A549 (cell line): ENCODE data around the gene CXADR. TPM values are rescaled to one million over a fixed set of nuclear protein-coding genes. Genes with fewer than 3 reads are reported as not detected.

Experiments
- ATAC-seq, 2 experiments: fragments of 200-7000 bp in 1 of 2; fragments of >200 bp in 1 of 2; cut with Nextera tagmentation in 1 of 2; cut with Tn5 transposase in 1 of 2; 3 replicates each; pipeline versions ENCODE4 v1.8.0 to v1.9.1; 2018 to 2020; ENCODE audit warnings: mild to moderate bottlenecking in 1 of 2, moderate library complexity in 1 of 2
- CTCF ChIA-PET: fragments of 300-600 bp; sonication (Branson Sonifier 250); formaldehyde crosslinking; extraction: SDS; loops from one replicate; lab custom pipeline; 2021; ENCODE audit warnings: antibody characterized with exemption, inconsistent platforms; lab: Yijun Ruan, JAX
- POLR2A ChIA-PET: fragments of 350-600 bp; formaldehyde crosslinking; extraction: SDS; loops from one replicate; lab custom pipeline; 2021; ENCODE audit warnings: antibody characterized with exemption, inconsistent platforms; lab: Yijun Ruan, JAX
- DNase-seq, 2 experiments: peaks; one replicate each; pipeline versions ENCODE4 v3.0.0 to v3.0.0-alpha.2; 2011 to 2016; ENCODE audit warnings: low read depth in 1 of 2, low spot score in 1 of 2
- FAIRE-seq: peaks from 2 replicates; lab custom pipeline; 2011; peaks lifted over from hg19 to GRCh38; lab: Jason Lieb, UNC
- H3K27ac ChIP-seq, 2 experiments: fragments of >200 bp; sonication (Bioruptor Twin); formaldehyde crosslinking; 3 replicates each; pipeline ENCODE4 v1.5.1; 2016 to 2017
- H3K4me1 ChIP-seq: fragments of >200 bp; sonication (Bioruptor Twin); formaldehyde crosslinking; 3 replicates; pipeline ENCODE4 v1.6.1; 2016
- H3K4me2 ChIP-seq: fragments of >200 bp; sonication (Bioruptor Twin); formaldehyde crosslinking; 3 replicates; pipeline ENCODE4 v1.6.1; 2016
- H3K4me3 ChIP-seq: fragments of >200 bp; sonication (Bioruptor Twin); formaldehyde crosslinking; 3 replicates; pipeline ENCODE4 v1.5.1; 2016
- H3K9me3 ChIP-seq: fragments of >200 bp; sonication (Bioruptor Twin); formaldehyde crosslinking; 3 replicates; pipeline ENCODE4 v1.6.1; 2016
- ATOH8 ChIP-seq: fragments of 250-450 bp; sonication (Bioruptor Pico); IDR thresholded peaks from 2 replicates; pipeline ENCODE4 v1.5.0; 2020; ENCODE audit warnings: low read depth, mild to moderate bottlenecking, moderate library complexity
- BCL3 ChIP-seq: fragments of >200 bp; sonication (Bioruptor Twin); formaldehyde crosslinking; IDR thresholded peaks from 3 replicates; pipeline ENCODE4 v1.6.1; 2016
- CEBPB ChIP-seq, 2 experiments: fragments of >200 bp in 1 of 2; sonication (Bioruptor Twin) in 1 of 2; formaldehyde crosslinking in 1 of 2; IDR thresholded peaks; 2 replicates each; pipeline ENCODE4 v1.6.1; 2012 to 2016
- CHD2 ChIP-seq: fragments of 150-350 bp; IDR thresholded peaks from 2 replicates; pipeline ENCODE4 v1.6.1; 2014; ENCODE audit warnings: low read length; ENCODE audit not compliant: partially characterized antibody
- CHD4 ChIP-seq: fragments of 200-600 bp; sonication (generic); IDR thresholded peaks from 2 replicates; pipeline ENCODE4 v1.6.1; 2016; ENCODE audit warnings: antibody characterized with exemption, mild to moderate bottlenecking, borderline replicate concordance
- EHMT2 ChIP-seq: fragments of 200-600 bp; sonication (generic); IDR thresholded peaks from 2 replicates; pipeline ENCODE4 v1.6.1; 2016; ENCODE audit warnings: antibody characterized with exemption, low read depth, mild to moderate bottlenecking, moderate library complexity
- ESRRA ChIP-seq: fragments of 150-350 bp; IDR thresholded peaks from 2 replicates; pipeline ENCODE4 v1.6.1; 2014; ENCODE audit warnings: mild to moderate bottlenecking, low read length, borderline replicate concordance
- FOSL2 ChIP-seq, 2 experiments: fragments of 450-650 bp in 1 of 2; fragments of >200 bp in 1 of 2; sonication (Bioruptor Twin) in 1 of 2; formaldehyde crosslinking; IDR thresholded peaks; 2 replicates each; pipeline versions ENCODE4 v1.5.0 to v1.6.1; 2016 to 2020; ENCODE audit warnings: mild to moderate bottlenecking in 1 of 2, moderate library complexity in 1 of 2
- HES2 ChIP-seq: fragments of >200 bp; sonication (Bioruptor Twin); formaldehyde crosslinking; IDR thresholded peaks from 2 replicates; pipeline ENCODE4 v1.6.1; 2016
- HOXA7 ChIP-seq: fragments of 250-450 bp; sonication (Bioruptor Pico); IDR thresholded peaks from 2 replicates; pipeline ENCODE4 v1.5.0; 2020; ENCODE audit warnings: mild to moderate bottlenecking, moderate library complexity
- HOXB13 ChIP-seq: fragments of 250-450 bp; sonication (Bioruptor Pico); IDR thresholded peaks from 2 replicates; pipeline ENCODE4 v1.5.0; 2020; ENCODE audit warnings: low read depth, mild to moderate bottlenecking, moderate library complexity
- HOXB5 ChIP-seq: fragments of 250-450 bp; sonication (Bioruptor Pico); IDR thresholded peaks from 2 replicates; pipeline ENCODE4 v1.5.0; 2020; ENCODE audit warnings: mild to moderate bottlenecking, moderate library complexity
- JUNB ChIP-seq: fragments of >200 bp; sonication (Bioruptor Twin); formaldehyde crosslinking; IDR thresholded peaks from 2 replicates; pipeline ENCODE4 v1.6.1; 2016
- KDM5A ChIP-seq: fragments of 200-600 bp; sonication (generic); IDR thresholded peaks from 2 replicates; pipeline ENCODE4 v1.6.1; 2016; ENCODE audit warnings: antibody characterized with exemption, mild to moderate bottlenecking
- MAZ ChIP-seq: fragments of 150-350 bp; IDR thresholded peaks from 2 replicates; pipeline ENCODE4 v1.6.1; 2014; ENCODE audit warnings: antibody characterized with exemption, low read depth, low read length, borderline replicate concordance
- NFE2L2 ChIP-seq: fragments of 150-350 bp; conservative IDR thresholded peaks from 2 replicates; pipeline ENCODE4 v1.6.1; 2014; ENCODE audit warnings: low read length
- PHF8 ChIP-seq: fragments of 200-600 bp; sonication (generic); IDR thresholded peaks from 2 replicates; pipeline ENCODE4 v1.6.1; 2016; ENCODE audit warnings: low read depth, mild to moderate bottlenecking, antibody characterized with exemption, moderate library complexity, borderline replicate concordance
- RAD21 ChIP-seq, 2 experiments: fragments of >200 bp in 1 of 2; sonication (Bioruptor Twin) in 1 of 2; formaldehyde crosslinking in 1 of 2; IDR thresholded peaks in 1 of 2; conservative IDR thresholded peaks in 1 of 2; 2 replicates in 1 of 2; 3 replicates in 1 of 2; pipeline ENCODE4 v1.6.1; 2012 to 2018; ENCODE audit warnings: inconsistent platforms in 1 of 2
- RARB ChIP-seq: fragments of 250-450 bp; sonication (Bioruptor Pico); IDR thresholded peaks from 2 replicates; pipeline ENCODE4 v1.8.0; 2021; ENCODE audit warnings: mild to moderate bottlenecking, moderate library complexity
- RCOR1 ChIP-seq: fragments of 150-350 bp; IDR thresholded peaks from 2 replicates; pipeline ENCODE4 v1.6.1; 2014; ENCODE audit warnings: antibody characterized with exemption, low read length, low read depth
- TP53 ChIP-seq: fragments of 250-450 bp; sonication (Bioruptor Pico); IDR thresholded peaks from 2 replicates; pipeline ENCODE4 v1.5.0; 2021; ENCODE audit warnings: mild to moderate bottlenecking, moderate library complexity
- ZFP36 ChIP-seq: fragments of 450-650 bp; IDR thresholded peaks from 2 replicates; pipeline ENCODE4 v1.6.1; 2014; ENCODE audit warnings: borderline replicate concordance; ENCODE audit not compliant: partially characterized antibody
- ZNF302 ChIP-seq: fragments of 250-450 bp; sonication (Bioruptor Pico); IDR thresholded peaks from 2 replicates; pipeline ENCODE4 v1.9.0; 2021; ENCODE audit warnings: inconsistent platforms, mild to moderate bottlenecking, moderate library complexity
- ZSCAN20 ChIP-seq: fragments of 250-450 bp; sonication (Bioruptor Pico); IDR thresholded peaks from 2 replicates; pipeline ENCODE4 v1.8.0; 2022; ENCODE audit warnings: mild to moderate bottlenecking, moderate library complexity
- WGBS: methylation state at CpG from one replicate; pipeline ENCODE4 v1.1.6; 2017; ENCODE audit errors: missing lambda C conversion rate; 5-methylcytosine and 5-hydroxymethylcytosine counted together
- polyA plus RNA-seq, 4 experiments: library from polyadenylated mRNA; depleted of rRNA in 3 of 4; stranded (reverse); fragments of >200 nt; fragmentation: RNase III in 1 of 4; extraction: RNeasy Plus Mini Kit Qiagen cat#74134 plus additional on column Dnase treatment in 1 of 4; gene quantifications; 2 replicates in 3 of 4; 3 replicates in 1 of 4; pipeline ENCODE4 v1.2.3, GENCODE V29; 2011 to 2017
- TF ChIP-seq, protein P1 (sequence below): IDR thresholded peaks from 2 replicates; pipeline ENCODE4 v1.6.1; 2012; ENCODE audit warnings: low read depth, borderline replicate concordance
- TF ChIP-seq, protein P2 (sequence below): fragments of 450-650 bp; IDR thresholded peaks from 2 replicates; pipeline ENCODE4 v1.6.1; 2014; ENCODE audit warnings: antibody characterized with exemption
- TF ChIP-seq, protein P3 (sequence below): fragments of >200 bp; sonication (Bioruptor Twin); formaldehyde crosslinking; IDR thresholded peaks from 3 replicates; pipeline ENCODE4 v1.5.1; 2016

The CXADR gene
- polyA plus RNA-seq, 2 of the 4 experiments (the other 2 are of a cell fraction) = 7.7 to 21.7 TPM

- DNase-seq = no peak
- H3K27ac ChIP-seq = no peak overlapping the region
- no peak overlapping the region for H3K4me2 ChIP-seq
- CTCF ChIA-PET = no interaction called here
- no peaks in the 10 kb centered on the region for H3K4me1 ChIP-seq
- H3K9me3 ChIP-seq = no peaks in the 10 kb centered on the region
- no peak for FAIRE-seq
- WGBS = 67% methylated on average over 5 of the region's 5 CpGs
- TF ChIP-seq EHMT2 (no peak), MAZ (no peak), NFE2L2 (no peak), ZNF302 (CRISPR knock-in tag) (no peak), ZSCAN20 (CRISPR knock-in tag) (no peak), HES2 (no peak), RAD21 (conservative IDR thresholded peaks at IDR 0.05 in 1 of 2, IDR thresholded peaks at IDR 0.05 in 1 of 2) (no peak), CHD4 (no peak), ZFP36 (no peak), CEBPB (IDR thresholded peaks at IDR 0.05) (no peak), RARB (no peak), KDM5A (no peak), BCL3 (no peak), RCOR1 (no peak), ESRRA (no peak), HOXB5 (no peak), FOSL2 (IDR thresholded peaks at IDR 0.05) (no peak), FOSL2 (CRISPR knock-in tag; IDR thresholded peaks at IDR 0.05) (no peak)
- no peak overlapping the region for H3K4me3 ChIP-seq
- POLR2A ChIA-PET = no interaction called here
- ATAC-seq = no peak
These were observed 37.9 kb downstream of the CXADR start for GRCh38 chr21:17550671-17551308.

- DNase-seq (no peak), ATAC-seq (no peak), FAIRE-seq (no peak)
- Histone ChIP-seq H3K4me1 (no peaks in the 10 kb centered on the region), H3K4me2 (no peak overlapping the region), H3K4me3 (no peak overlapping the region), H3K27ac (no peak overlapping the region), H3K9me3 (no peaks in the 10 kb centered on the region)
- TF ChIP-seq JUNB (no peak), HES2 (no peak), HOXB13 (CRISPR knock-in tag) (no peak), MAZ (no peak), FOSL2 (IDR thresholded peaks at IDR 0.05) (no peak), FOSL2 (CRISPR knock-in tag; IDR thresholded peaks at IDR 0.05) (no peak), CHD2 (no peak), TP53 (CRISPR knock-in tag) (no peak), HOXA7 (no peak), ATOH8 (no peak), ZFP36 (no peak), CHD4 (no peak), PHF8 (no peak)
- TF ChIP-seq, protein P1, sequence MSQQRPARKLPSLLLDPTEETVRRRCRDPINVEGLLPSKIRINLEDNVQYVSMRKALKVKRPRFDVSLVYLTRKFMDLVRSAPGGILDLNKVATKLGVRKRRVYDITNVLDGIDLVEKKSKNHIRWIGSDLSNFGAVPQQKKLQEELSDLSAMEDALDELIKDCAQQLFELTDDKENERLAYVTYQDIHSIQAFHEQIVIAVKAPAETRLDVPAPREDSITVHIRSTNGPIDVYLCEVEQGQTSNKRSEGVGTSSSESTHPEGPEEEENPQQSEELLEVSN = no peak
- TF ChIP-seq, protein P2, sequence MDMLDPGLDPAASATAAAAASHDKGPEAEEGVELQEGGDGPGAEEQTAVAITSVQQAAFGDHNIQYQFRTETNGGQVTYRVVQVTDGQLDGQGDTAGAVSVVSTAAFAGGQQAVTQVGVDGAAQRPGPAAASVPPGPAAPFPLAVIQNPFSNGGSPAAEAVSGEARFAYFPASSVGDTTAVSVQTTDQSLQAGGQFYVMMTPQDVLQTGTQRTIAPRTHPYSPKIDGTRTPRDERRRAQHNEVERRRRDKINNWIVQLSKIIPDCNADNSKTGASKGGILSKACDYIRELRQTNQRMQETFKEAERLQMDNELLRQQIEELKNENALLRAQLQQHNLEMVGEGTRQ = no peak
- TF ChIP-seq, protein P3, sequence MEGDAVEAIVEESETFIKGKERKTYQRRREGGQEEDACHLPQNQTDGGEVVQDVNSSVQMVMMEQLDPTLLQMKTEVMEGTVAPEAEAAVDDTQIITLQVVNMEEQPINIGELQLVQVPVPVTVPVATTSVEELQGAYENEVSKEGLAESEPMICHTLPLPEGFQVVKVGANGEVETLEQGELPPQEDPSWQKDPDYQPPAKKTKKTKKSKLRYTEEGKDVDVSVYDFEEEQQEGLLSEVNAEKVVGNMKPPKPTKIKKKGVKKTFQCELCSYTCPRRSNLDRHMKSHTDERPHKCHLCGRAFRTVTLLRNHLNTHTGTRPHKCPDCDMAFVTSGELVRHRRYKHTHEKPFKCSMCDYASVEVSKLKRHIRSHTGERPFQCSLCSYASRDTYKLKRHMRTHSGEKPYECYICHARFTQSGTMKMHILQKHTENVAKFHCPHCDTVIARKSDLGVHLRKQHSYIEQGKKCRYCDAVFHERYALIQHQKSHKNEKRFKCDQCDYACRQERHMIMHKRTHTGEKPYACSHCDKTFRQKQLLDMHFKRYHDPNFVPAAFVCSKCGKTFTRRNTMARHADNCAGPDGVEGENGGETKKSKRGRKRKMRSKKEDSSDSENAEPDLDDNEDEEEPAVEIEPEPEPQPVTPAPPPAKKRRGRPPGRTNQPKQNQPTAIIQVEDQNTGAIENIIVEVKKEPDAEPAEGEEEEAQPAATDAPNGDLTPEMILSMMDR = no peak
- POLR2A ChIA-PET = no interaction called here
- CTCF ChIA-PET = interaction anchor here (1.0 to 1.4 kb wide), 4 partner anchors 97 to 165 kb away, joined by 3 to 6 read pairs (median 6); no protein-coding TSS in a partner anchor
These were observed 39.6 kb downstream of the CXADR start for GRCh38 chr21:17552410-17552809.
